ENCODE data around the gene ARHGEF7.

The ARHGEF7 gene

GRCh38 chr13:111204438-111205177 lies 89.5 kb downstream of the ARHGEF7 start:
- TF ChIP-seq ZFX (IDR thresholded peaks at IDR 0.05): no peak
- TF ChIP-seq, protein P1, sequence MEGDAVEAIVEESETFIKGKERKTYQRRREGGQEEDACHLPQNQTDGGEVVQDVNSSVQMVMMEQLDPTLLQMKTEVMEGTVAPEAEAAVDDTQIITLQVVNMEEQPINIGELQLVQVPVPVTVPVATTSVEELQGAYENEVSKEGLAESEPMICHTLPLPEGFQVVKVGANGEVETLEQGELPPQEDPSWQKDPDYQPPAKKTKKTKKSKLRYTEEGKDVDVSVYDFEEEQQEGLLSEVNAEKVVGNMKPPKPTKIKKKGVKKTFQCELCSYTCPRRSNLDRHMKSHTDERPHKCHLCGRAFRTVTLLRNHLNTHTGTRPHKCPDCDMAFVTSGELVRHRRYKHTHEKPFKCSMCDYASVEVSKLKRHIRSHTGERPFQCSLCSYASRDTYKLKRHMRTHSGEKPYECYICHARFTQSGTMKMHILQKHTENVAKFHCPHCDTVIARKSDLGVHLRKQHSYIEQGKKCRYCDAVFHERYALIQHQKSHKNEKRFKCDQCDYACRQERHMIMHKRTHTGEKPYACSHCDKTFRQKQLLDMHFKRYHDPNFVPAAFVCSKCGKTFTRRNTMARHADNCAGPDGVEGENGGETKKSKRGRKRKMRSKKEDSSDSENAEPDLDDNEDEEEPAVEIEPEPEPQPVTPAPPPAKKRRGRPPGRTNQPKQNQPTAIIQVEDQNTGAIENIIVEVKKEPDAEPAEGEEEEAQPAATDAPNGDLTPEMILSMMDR (conservative IDR thresholded peaks at IDR 0.05): no peak
- H3K27ac ChIP-seq: no peak overlapping the region

GRCh38 chr13:111206148-111206547 lies 91.0 kb downstream of the ARHGEF7 start:
- TF ChIP-seq ZFX (IDR thresholded peaks at IDR 0.05): no peak
- TF ChIP-seq, protein P1 (conservative IDR thresholded peaks at IDR 0.05): no peak
- no peak overlapping the region for H3K27ac ChIP-seq

DNA sequence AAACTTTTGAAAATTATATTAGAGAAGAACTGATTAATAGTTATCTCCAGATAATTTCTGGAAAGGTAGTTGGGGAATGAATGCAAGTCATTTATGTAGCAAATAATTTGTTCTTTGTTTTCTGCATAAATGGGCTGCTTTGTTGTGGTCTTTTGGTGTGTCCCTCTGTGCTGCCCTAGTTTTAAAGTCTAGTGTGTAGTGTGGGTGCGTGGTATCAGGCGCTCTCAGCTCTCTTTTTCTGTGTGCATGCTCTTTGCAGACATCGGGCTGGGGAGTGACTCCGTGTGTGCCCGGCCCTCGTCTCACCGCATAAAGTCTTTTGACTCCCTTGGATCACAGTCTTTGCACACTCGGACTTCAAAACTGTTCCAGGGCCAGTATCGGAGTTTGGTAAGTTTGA lies 94.5 kb downstream of the ARHGEF7 start:
- no peak overlapping the region for H3K27ac ChIP-seq
- TF ChIP-seq ZFX (IDR thresholded peaks at IDR 0.05): no peak
- TF ChIP-seq, protein P1 (conservative IDR thresholded peaks at IDR 0.05): no peak

- TF ChIP-seq, protein P1 (conservative IDR thresholded peaks at IDR 0.05): no peak
- no peak for TF ChIP-seq ZFX (IDR thresholded peaks at IDR 0.05)
- H3K27ac ChIP-seq: no peak overlapping the region
Measured at GRCh38 chr13:111210091-111210490, 95.0 kb downstream of the ARHGEF7 start.

- no peak overlapping the region for H3K27ac ChIP-seq
- TF ChIP-seq, protein P1 (conservative IDR thresholded peaks at IDR 0.05): no peak
- TF ChIP-seq ZFX (IDR thresholded peaks at IDR 0.05): no peak
Measured at GRCh38 chr13:111210544-111211469, 95.7 kb downstream of the ARHGEF7 start.

GRCh38 chr13:111211789-111212516 lies 96.8 kb downstream of the ARHGEF7 start:
- no peak overlapping the region for H3K27ac ChIP-seq
- TF ChIP-seq, protein P1 (conservative IDR thresholded peaks at IDR 0.05): no peak
- TF ChIP-seq ZFX (IDR thresholded peaks at IDR 0.05): no peak

All from C4-2B (cell line).